AG10803 (cell line): Measurements from ENCODE around the gene DTNB.

ENCODE experiments used
- DNase-seq: peaks from one replicate; pipeline ENCODE4 v3.0.0; 2010; ENCODE audit warnings: low read depth
- H3K4me3 ChIP-seq: 2 replicates; pipeline ENCODE4 v1.5.1; 2011; ENCODE audit warnings: mild to moderate bottlenecking, low read length, control low read depth
- TF ChIP-seq, protein P1 (sequence below): conservative IDR thresholded peaks from 2 replicates; pipeline ENCODE4 v1.5.1; 2011; ENCODE audit warnings: mild to moderate bottlenecking, low read length, control low read depth, inconsistent platforms

Gene DTNB

DNA sequence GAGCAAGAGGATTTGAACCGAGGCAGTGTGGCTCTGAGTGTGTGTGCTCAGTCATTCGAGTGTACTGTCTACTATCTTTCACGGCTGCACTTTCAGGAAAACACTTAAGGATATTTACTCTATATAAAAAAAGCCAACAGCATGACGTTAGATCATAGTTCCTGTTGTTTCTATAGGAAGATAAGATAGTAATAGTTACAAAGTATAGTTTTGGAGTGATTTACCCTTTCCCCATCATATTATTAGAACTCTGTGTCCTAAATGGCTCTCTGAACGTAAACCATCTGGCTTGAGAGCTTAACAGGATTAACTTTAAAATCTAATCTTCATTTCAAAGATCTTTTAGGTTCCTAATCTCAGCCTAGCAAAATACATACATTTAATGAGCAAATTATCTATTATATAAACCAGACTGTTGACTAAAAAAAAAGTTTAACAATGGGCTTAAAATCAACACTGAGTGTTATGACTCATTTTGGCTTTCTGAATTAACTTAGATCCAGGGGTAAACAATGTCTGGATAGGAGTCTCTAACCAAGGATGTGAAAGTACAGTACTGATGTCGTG is 181.3 kb downstream of the DTNB start:
- TF ChIP-seq, protein P1, sequence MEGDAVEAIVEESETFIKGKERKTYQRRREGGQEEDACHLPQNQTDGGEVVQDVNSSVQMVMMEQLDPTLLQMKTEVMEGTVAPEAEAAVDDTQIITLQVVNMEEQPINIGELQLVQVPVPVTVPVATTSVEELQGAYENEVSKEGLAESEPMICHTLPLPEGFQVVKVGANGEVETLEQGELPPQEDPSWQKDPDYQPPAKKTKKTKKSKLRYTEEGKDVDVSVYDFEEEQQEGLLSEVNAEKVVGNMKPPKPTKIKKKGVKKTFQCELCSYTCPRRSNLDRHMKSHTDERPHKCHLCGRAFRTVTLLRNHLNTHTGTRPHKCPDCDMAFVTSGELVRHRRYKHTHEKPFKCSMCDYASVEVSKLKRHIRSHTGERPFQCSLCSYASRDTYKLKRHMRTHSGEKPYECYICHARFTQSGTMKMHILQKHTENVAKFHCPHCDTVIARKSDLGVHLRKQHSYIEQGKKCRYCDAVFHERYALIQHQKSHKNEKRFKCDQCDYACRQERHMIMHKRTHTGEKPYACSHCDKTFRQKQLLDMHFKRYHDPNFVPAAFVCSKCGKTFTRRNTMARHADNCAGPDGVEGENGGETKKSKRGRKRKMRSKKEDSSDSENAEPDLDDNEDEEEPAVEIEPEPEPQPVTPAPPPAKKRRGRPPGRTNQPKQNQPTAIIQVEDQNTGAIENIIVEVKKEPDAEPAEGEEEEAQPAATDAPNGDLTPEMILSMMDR: no peak
- DNase-seq: peak; percentile 51
- H3K4me3 ChIP-seq: no peak overlapping the region

DNA sequence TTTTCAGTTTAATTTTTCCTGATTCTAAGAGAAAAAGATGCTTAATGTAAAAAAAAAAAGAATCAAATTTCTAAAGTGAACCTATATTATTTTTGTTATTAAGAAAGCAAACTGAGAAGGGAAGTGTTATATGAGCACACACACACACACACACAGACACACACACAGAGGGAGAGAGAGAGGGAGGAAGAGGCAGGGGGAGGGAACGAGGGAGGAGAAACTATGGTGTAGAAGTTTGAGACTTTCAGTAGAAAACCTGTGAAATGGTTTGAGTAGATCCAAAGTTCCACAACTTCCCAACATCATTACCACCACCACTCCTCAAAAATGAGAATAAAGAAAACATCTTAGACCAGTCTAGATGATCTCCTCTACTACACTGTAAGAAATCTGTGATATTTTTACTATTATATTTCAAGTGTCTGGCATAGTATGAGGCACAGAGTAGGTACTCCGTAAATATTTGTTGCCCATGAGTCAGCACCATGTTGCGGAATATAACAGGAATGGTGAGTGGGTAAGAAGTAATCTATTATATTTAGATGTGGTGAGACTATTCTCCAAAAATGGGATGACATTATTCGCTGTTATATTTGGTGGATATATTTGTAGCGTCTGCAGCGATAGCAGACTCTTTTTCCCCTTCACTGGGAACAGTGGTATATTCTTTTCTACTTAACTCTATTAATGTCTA is 182.2 kb downstream of the DTNB start:
- H3K4me3 ChIP-seq: no peak overlapping the region
- peak; percentile 26 for DNase-seq
- TF ChIP-seq, protein P1: no peak

DNA sequence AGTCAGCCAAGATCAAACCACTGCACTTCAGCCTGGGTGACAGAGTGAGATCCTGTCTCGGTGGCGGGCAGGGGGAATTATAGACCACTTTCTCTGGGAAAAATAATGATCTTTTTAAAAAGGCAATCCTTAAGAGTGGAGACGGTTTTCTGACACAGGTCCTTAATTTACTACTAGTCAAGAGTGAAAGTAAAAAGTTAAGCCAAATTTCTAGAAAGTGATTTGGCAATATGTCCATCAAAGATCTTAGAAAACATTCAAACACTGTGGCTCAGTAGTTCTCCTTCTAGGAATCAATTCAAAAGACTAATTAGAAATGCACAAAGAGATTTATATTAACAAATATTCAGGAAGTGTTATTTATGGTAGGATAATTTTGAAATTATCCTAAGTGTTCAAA is 183.2 kb downstream of the DTNB start:
- DNase-seq: no peak
- TF ChIP-seq, protein P1: no peak
- H3K4me3 ChIP-seq: no peak overlapping the region

DNA sequence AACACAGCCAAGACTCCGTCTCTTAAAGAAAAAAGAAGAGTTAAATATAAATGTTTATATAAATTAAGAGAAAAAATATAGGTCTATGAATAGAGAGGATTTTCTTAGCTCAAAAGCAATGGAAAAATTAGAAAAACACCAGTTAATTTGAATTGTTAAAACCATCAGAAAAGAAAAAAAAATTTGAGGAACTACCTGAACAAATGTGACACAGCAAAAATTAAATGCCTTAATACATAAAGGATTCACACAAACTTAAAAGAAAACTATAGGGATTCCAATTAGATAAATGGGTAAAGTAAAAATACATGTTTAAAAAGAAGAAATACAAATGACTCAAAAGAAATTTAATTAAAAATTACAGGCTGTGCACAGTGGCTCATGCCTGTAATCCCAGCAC is 183.7 kb downstream of the DTNB start:
- TF ChIP-seq, protein P1: no peak
- no peak for DNase-seq
- no peak overlapping the region for H3K4me3 ChIP-seq

DNA sequence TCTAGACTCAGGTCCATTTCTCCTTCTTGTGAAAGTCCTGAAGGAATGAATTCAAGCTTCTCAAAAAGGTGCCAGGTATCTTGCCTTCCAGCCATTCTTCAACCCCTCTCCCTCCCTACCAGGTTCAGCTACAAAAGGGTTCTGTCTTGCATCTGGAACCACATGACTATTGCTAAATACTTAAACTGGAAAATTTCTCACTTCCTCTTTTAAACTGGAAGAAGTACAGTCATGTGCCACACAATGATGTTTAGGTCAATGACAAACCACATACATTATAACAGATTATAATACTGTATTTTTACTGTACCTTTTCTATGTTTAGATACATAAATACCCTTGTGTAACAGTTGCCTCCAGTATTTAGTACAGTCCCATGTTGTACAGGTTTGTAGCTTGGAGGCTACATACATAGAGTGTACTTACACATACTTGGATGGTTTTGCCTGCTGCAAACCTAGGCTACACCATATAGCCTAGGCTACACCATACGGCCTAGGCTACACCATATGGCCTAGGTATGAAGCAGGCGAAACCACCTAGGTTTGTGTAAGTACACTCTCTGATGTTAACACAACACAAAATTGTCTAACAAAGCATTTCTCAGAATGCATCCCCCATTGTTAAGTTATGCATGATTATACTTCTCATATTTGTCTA is 189.6 kb downstream of the DTNB start:
- TF ChIP-seq, protein P1: no peak
- DNase-seq: no peak
- H3K4me3 ChIP-seq: no peak overlapping the region

DNA sequence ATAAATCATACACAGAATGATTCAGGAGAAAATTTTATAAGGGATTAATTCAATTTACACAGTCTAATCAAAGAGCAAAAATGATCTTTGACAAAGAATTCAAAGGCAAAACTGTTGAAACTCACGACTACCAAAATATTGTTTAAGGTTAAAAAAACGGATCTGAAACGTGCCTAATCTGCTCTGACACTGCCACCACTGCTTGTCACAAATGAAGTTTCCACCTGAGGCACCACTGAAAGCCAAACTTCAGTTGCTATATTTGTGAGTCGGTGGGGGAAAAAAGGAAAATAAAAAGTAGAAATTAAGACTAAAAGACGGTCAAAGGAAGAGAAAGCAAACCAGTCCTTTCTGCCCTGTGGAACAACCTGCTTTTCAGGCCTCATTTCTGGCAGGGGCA is 191.0 kb downstream of the DTNB start:
- H3K4me3 ChIP-seq: no peak overlapping the region
- no peak for DNase-seq
- TF ChIP-seq, protein P1: no peak
